Spleen (tissue), 7 donors: ENCODE data around the gene GALT.

Experiments used
- CTCF ChIP-seq, 11 experiments: fragments of 200-600 bp in 7 of 11; fragments of 450-650 bp in 4 of 11; sonication (generic) in 4 of 11; IDR thresholded peaks in 8 of 11; conservative IDR thresholded peaks in 3 of 11; 1 replicate in 7 of 11; 2 replicates in 4 of 11; pipeline versions ENCODE4 v1.4.0 to v1.8.0; 2016 to 2021; ENCODE audit warnings: antibody characterized with exemption in 11 of 11, inconsistent platforms in 4 of 11, mild to moderate bottlenecking in 1 of 11
- POLR2A ChIP-seq, 3 donors: fragments of 450-650 bp; IDR thresholded peaks; one replicate each; pipeline ENCODE4 v1.5.1; 2017; ENCODE audit warnings: antibody characterized with exemption in 3 of 3, mild to moderate bottlenecking in 1 of 3
- POLR2AphosphoS5 ChIP-seq, 3 donors: sonication (generic); formaldehyde crosslinking; IDR thresholded peaks; one replicate each; pipeline ENCODE4 v1.5.1; 2017; ENCODE audit warnings: antibody characterized with exemption in 3 of 3
- donor health status: DM: no; HTN: no; CAD: no; lungs with moderate emphysema.
- donor health status: DM: no; HTN: no; CAD: no.
- donor health status: DM: no; HTN: no; CAD: no.

GRCh38 chr9:34630402-34631154, 15.9 kb upstream of the GALT start:
- TF ChIP-seq CTCF (IDR thresholded peaks at IDR 0.05 in 8 of 11, conservative IDR thresholded peaks at IDR 0.05 in 3 of 11) = no peak
- TF ChIP-seq POLR2AphosphoS5 (IDR thresholded peaks at IDR 0.05) = no peak
- no peak for TF ChIP-seq POLR2A (IDR thresholded peaks at IDR 0.05)
